Epidermal melanocyte (primary cell): ENCODE results near the gene INO80D.
"Not testable (repeated sequence)": the region's sequence is repeated elsewhere in the genome, so short reads cannot be mapped to it uniquely, and the experiment has no call there.

ENCODE experiments used
- DNase-seq: peaks from one replicate; pipeline ENCODE4 v3.0.0; 2011; ENCODE audit warnings: low spot score; ENCODE audit not compliant: insufficient read length

INO80D gene

GRCh38 chr2:205982776-205983327 is 103.1 kb downstream of the INO80D start:
- no peak for DNase-seq

GRCh38 chr2:205978728-205979127 is 107.2 kb downstream of the INO80D start:
- DNase-seq, result not testable (repeated sequence)

GRCh38 chr2:205977699-205978098 is 108.3 kb downstream of the INO80D start:
- DNase-seq, result not testable (repeated sequence)

- not testable (repeated sequence) for DNase-seq
These were observed 108.9 kb downstream of the INO80D start for GRCh38 chr2:205976934-205977659.

GRCh38 chr2:205976120-205976814 is 109.7 kb downstream of the INO80D start:
- no peak for DNase-seq

GRCh38 chr2:205975082-205975949 is 110.7 kb downstream of the INO80D start:
- no peak for DNase-seq

GRCh38 chr2:205972113-205972512 is 113.9 kb downstream of the INO80D start:
- no peak for DNase-seq

DNA sequence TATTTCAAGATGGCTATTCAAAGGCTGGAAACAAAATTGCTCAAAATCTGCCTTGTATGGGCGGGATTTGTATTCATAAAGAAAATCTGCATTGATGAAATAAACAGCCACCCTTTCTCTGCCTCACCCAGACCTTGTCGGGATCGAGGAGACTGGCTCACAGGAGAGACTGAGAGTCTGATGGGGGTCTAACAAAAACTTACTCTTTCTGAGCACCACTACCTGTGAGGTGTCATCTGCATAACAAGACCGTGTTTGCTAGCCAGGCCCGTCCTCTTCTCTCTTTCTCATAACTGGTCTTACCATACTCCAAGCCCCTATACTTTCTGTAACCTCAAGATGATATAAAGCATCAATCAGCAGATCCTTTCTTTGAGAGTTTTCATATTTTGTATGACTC is 115.6 kb downstream of the INO80D start:
- no peak for DNase-seq

DNA sequence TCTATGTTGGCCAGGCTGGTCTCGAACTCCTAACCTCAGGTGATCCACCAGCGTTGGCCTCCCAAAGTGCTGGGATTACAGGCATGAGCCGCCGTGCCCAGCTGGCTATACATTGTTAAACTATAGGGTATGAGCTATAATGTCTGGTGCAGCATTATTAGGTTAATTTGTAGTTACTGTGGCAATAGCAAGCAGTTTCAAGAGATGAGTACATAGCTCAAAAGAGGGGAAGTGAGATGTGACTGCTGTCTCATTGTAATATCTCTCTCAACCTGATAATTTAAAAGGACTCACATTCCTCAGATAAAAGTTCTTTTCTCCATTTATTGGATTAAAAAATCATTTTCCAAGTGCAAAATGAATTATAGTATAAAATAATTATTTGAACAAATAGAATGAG is 116.4 kb downstream of the INO80D start:
- DNase-seq, result no peak

DNA sequence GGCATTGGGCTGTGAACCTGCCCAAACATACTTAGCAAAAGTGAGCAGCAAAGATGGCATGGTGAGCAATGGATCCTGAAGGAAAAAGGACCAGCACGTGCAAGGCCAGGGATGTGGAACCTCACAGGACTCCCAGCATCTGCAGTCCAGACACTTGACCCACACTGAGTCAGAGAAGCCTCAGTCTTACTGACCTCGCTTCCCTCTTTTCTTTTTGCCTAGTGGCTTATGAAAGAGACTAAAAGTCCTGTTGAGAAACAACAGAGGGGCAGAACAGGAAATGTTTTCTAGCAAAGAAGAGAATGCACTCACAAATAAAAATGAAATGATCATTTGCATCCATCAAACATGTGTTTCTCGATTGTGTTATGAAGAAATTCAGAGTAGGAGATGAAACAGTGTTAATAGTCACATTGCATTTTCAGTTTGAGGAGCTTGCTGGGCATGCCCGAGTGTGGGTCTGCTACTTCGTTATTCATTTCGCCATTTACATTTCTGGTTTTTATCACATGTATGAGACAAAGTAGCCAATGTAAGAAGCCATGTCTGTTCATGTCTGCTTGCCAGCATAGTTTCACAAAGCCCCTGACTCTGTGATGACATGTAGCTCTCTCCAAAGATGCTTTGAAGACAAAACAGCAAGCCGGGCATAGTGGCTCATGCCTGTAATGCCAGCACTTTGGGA is 118.4 kb downstream of the INO80D start:
- no peak for DNase-seq

DNA sequence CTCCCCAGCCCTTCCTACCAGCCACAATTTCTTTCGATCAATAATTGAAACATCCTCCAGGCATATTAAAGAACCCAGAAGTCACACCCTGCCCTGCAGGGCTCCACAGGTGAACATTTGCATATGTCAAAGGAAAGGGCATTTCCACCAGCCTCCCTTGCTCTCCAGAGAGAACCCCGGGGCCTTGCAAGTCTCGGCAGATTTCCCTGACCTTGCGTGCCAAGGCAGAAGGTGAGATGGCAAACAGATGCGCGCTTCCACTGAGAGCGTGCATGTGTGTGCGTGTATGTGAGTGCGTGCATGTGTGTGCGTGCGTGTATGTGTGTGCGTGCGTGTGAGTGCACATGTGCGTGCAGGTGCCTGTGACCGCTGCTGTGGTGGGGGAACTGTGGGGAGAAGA is 120.3 kb downstream of the INO80D start:
- DNase-seq, result no peak

DNA sequence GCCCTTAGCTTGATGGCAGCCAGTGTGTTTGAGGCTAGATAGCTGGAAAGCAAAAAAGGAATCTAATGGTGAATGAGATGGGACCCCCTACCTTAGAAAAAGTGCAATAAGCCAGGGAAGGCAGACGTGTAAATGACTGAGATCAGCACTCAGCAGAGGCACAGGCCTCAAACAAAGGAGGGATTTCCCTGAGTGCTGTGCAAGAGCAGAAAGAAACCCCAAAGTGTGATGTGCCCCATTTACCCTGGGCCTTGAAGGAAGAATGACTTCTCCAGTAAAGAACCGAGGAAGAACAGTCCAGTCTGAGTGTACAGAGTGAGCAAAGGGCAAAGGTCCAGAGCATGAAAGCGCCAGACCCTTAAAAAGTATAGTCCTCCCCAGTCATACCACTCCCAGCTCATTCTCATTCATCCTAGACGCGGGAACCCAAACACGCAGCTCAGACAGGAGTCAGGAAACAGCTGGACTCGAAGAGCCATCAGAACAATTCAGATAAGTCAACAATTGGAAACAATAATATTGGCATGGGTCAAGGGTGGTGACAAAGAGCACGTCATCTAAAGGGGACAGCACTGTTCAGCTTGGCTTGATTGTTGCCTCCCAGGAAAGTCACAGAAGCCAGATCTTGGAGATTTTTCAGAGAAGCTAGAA is 121.7 kb downstream of the INO80D start:
- DNase-seq, result no peak

- peak; percentile 27 for DNase-seq
These were observed 126.5 kb downstream of the INO80D start for GRCh38 chr2:205959521-205959920.

GRCh38 chr2:205957452-205958154 is 128.4 kb downstream of the INO80D start:
- DNase-seq, result no peak

DNA sequence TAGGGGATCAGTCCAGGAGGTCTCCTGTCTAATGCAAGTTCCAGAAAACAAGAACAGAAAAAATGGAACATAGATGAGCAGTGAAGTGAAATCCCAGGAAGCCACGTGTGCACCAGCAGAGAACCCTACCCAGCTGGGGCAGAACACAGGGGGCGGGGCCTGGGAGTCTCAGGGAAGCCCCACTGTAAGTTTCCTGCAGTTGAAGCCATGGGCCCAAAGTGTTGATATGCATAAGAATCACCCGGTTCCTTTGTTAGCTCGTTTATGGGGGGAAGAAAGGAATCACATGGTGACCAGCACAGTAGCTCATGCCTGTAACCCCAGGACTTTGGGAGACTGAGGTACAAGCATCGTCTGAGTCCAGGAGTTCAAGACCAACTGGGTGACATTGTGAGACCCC is 131.3 kb downstream of the INO80D start:
- no peak for DNase-seq

DNA sequence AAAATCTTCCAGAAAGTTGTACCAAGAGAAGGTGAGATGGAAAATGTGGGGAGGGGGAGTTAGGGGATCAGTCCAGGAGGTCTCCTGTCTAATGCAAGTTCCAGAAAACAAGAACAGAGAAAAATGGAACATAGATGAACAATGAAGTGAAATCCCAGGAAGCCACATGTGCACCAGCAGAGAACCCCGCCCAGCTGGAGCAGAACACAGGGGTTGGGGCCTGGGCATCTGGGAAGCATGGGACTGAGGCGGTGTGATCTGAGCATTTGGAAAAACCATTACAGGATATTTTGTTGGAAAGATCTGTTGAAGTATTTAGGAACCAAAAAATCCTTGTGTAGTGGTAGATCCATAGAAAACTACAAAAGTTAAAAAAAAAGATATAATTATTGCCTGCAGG is 133.7 kb downstream of the INO80D start:
- no peak for DNase-seq

GRCh38 chr2:205948883-205949282 is 137.1 kb downstream of the INO80D start:
- DNase-seq, result no peak

GRCh38 chr2:205948496-205948837 is 137.5 kb downstream of the INO80D start:
- no peak for DNase-seq

GRCh38 chr2:205947621-205948495 is 138.1 kb downstream of the INO80D start:
- peak; percentile 90 for DNase-seq
